NCI-H748 treated with DMSO at 0.1 percent for 48 hours (cell line): ENCODE measurements around the gene PDYN.

Source experiments
- DNase-seq: peaks from one replicate; lab custom pipeline; 2025; lab: John Stamatoyannopoulos, UW

The PDYN gene

GRCh38 chr20:1994627-1995026 is 769 bp upstream of the PDYN start:
- no peak for DNase-seq

GRCh38 chr20:1992359-1993110 is 1.3 kb downstream of the PDYN start:
- no peak for DNase-seq

GRCh38 chr20:1987826-1988225 is 6.0 kb downstream of the PDYN start:
- no peak for DNase-seq

- no peak for DNase-seq
Observed at GRCh38 chr20:1983301-1983700, 10.6 kb downstream of the PDYN start.

- no peak for DNase-seq
Observed at GRCh38 chr20:1982686-1983085, 11.2 kb downstream of the PDYN start.

GRCh38 chr20:1979106-1979778 is 14.6 kb downstream of the PDYN start:
- no peak for DNase-seq

- no peak for DNase-seq
Observed at GRCh38 chr20:1975291-1975690, 18.6 kb downstream of the PDYN start.

- DNase-seq, result no peak
Observed at GRCh38 chr20:1973601-1974440, 20.0 kb downstream of the PDYN start.

- DNase-seq, result no peak
Observed at GRCh38 chr20:1971893-1972586, 21.8 kb downstream of the PDYN start.

GRCh38 chr20:1968964-1969363 is 24.9 kb downstream of the PDYN start:
- DNase-seq, result no peak

- peak; percentile 85 for DNase-seq
Observed at GRCh38 chr20:1965520-1966351, 28.1 kb downstream of the PDYN start.

GRCh38 chr20:1964659-1965405 is 29.0 kb downstream of the PDYN start:
- no peak for DNase-seq

- DNase-seq, result no peak
Observed at GRCh38 chr20:1964061-1964460, 29.8 kb downstream of the PDYN start.

GRCh38 chr20:1961374-1961773 is 32.5 kb downstream of the PDYN start:
- no peak for DNase-seq

- no peak for DNase-seq
Observed at GRCh38 chr20:1959156-1959555, 34.7 kb downstream of the PDYN start.

GRCh38 chr20:1958426-1958825 is 35.4 kb downstream of the PDYN start:
- DNase-seq, result no peak

- no peak for DNase-seq
Observed at GRCh38 chr20:1955217-1955616, 38.6 kb downstream of the PDYN start.

GRCh38 chr20:1953621-1954020 is 40.2 kb downstream of the PDYN start:
- DNase-seq, result no peak

GRCh38 chr20:1952737-1953530 is 40.9 kb downstream of the PDYN start:
- DNase-seq, result peak; percentile 75
